HG03558 (cell line): Measurements from ENCODE around the gene MAP3K1.
A peak's percentile ranks its signal among the peaks of the same experiment; 100 is the strongest.

Experiments
- ATAC-seq: cut with Tn5 transposase; IDR thresholded peaks from one replicate; pipeline ENCODE4 v1.9.1; 2021; ENCODE audit warnings: moderate number of reproducible peaks; ENCODE audit not compliant: unreplicated experiment; ENCODE audit errors: extremely low read depth

The MAP3K1 gene

GRCh38 chr5:56896763-56897162 is 81.4 kb downstream of the MAP3K1 start:
- no peak for ATAC-seq

GRCh38 chr5:56898213-56898612 is 82.9 kb downstream of the MAP3K1 start:
- no peak for ATAC-seq

- ATAC-seq, result no peak
Measured at GRCh38 chr5:56900395-56900794, 85.0 kb downstream of the MAP3K1 start.

- no peak for ATAC-seq
Measured at GRCh38 chr5:56900858-56901578, 85.7 kb downstream of the MAP3K1 start.

GRCh38 chr5:56908942-56909293 is 93.6 kb downstream of the MAP3K1 start:
- peak; percentile 21 for ATAC-seq

GRCh38 chr5:56909294-56910209 is 94.2 kb downstream of the MAP3K1 start, which contains the start of gene SETD9:
Gene SETD9, plus strand, starts transcription at chr5:56909596. Its CDS starts 50 bp downstream, at chr5:56909646.
- peak; percentile 63 for ATAC-seq

GRCh38 chr5:56910210-56910965 is 95.0 kb downstream of the MAP3K1 start:
- peak; percentile 5 for ATAC-seq

GRCh38 chr5:56913766-56914165 is 98.4 kb downstream of the MAP3K1 start:
- ATAC-seq, result no peak

- ATAC-seq, result no peak
Measured at GRCh38 chr5:56914678-56915077, 99.3 kb downstream of the MAP3K1 start.

- ATAC-seq, result no peak
Measured at GRCh38 chr5:56917534-56917933, 102.2 kb downstream of the MAP3K1 start.

GRCh38 chr5:56918054-56918453 is 102.7 kb downstream of the MAP3K1 start:
- no peak for ATAC-seq

- ATAC-seq, result no peak
Measured at GRCh38 chr5:56919942-56920662, 104.8 kb downstream of the MAP3K1 start.

GRCh38 chr5:56922922-56923321 is 107.6 kb downstream of the MAP3K1 start:
- no peak for ATAC-seq

- no peak for ATAC-seq
Measured at GRCh38 chr5:56934325-56934724, 119.0 kb downstream of the MAP3K1 start.

GRCh38 chr5:56938858-56939257 is 123.5 kb downstream of the MAP3K1 start:
- no peak for ATAC-seq

- no peak for ATAC-seq
Measured at GRCh38 chr5:56941981-56942380, 126.6 kb downstream of the MAP3K1 start.
